ELF-1 (cell line): Measurements from ENCODE around the gene DOCK4.

Source experiments
- DNase-seq: peaks from one replicate; pipeline ENCODE4 v3.0.0-alpha.2; 2016; ENCODE audit warnings: low read depth, low spot score

DOCK4 gene

DNA sequence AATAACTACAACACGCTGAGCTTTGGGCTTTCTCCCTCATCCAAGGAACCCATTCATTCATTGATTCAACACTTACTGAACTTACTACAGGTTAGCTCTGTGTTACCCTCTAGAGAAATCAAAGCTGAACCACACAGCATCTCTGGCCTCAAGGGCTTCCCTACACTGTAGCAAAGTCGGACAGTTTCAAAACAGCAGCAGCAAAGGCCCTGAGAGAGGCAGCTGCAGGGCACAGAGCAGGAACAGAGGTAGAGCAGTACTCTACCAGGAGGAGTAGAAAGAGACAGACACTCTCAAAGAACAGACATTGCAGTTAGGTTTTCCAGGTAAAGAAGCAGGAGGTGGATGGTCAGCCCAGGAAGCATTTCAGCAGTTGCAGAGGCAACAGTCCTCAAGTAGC lies 16.1 kb downstream of the DOCK4 start:
- no peak for DNase-seq

DNA sequence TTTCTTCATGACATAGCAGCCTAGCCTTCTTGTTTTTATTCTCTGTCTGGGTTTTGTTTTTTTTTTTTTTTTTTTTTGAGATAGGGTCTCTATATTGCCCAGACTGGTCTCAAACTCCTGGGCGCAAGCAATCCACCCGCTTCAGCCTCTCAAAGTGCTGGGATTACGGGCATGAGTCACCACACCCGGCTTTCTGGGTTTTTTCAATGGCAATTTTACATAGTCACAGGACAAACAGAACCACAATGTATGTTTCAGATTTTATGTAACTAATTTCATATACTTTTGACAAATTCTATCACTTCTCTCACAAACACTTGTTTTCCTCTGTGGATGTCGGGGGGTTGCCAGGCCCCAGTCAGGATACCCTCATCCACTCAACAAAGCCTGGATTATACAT lies 16.5 kb downstream of the DOCK4 start:
- no peak for DNase-seq

DNA sequence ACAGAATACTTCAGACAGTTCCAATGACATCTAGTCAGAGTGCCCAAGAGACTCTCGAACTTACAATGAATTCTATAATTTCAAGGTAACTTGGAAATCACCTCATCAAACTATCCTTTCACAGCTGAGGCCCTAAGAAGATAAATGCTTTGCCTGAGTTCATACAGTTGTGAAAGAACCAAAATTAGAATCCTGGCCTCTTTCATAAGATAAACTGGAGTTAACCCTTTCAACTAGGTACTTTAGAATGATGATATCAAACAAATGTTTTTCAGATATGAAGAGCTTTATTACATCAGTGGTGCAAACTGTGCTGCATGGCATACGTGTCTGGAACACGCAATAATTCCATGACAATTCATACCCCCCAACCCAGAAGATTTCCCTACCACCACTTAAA lies 17.9 kb downstream of the DOCK4 start:
- no peak for DNase-seq

DNA sequence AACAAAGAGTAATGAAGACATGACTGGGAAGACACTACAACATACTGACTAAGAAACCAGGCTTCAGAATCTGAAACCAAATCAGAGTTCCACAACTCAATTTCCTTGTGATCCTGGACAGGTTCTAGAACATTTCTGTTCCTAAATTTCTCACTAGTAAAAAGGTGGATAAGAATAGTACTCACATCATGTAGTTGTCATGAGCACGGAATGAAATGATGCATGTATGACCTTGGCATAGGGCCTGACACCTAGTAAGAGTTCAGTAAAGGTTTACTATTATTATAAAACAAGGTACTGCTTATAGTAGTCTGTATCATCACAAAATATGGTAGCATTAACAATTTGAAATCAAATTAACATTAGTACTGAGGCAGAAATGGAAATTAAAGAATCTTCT lies 19.9 kb downstream of the DOCK4 start:
- no peak for DNase-seq

DNA sequence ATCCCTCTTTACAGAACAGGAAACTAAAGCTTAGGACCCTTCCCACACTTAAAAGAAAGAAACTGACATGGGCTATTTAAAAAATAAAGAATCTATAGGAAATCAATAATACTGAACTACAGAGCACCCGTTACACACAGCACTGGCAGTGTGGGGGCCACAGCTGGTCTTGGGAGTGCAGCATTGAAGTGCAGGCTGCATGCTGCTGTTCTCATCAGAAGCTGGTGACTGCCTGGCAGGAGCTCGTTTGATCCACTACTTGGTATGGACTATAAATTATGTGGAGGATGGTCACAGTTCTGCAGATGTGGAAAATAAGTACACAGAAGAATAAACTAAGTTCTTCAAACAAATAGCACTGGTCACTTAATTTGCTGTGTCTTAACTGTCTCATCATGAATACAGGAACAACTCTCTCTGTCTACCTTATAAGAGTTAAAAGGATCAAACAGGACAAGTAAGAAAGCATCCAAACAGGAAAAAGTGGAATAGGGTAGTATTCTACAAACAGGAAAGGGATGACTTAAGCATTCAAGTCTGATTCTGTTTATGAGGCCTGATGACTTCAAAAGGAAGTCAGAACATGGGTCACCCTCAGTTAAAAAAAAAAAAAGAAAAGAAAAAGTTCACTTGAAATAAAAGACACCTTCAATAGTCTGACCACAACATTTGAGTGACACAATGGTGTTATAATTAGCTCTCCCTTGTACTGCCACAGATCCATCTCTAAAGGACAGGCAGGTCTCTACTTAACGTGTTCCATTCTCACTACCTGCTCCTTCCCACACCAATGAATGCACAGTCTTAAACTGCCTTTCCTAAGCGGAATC lies 21.0 kb downstream of the DOCK4 start:
- no peak for DNase-seq

DNA sequence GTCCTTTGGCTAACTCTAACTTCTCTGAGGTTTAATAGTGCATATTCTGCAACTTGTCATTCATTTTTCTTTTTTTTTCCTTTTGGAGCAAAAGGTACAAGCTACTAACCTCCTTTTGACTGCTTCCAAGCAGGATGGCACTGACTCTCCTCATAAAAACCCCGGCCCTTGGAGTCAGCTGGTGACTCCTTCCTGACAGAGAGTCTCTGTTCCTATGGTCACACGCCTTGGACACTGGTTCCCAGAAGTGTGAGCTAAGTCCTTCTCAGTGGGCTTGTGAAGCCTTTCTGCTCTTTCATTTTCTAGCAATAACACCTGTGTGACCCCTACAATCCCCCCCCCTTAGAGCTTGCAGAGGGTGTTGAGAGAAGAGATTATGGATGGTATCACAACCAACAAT lies 21.7 kb downstream of the DOCK4 start:
- no peak for DNase-seq

DNA sequence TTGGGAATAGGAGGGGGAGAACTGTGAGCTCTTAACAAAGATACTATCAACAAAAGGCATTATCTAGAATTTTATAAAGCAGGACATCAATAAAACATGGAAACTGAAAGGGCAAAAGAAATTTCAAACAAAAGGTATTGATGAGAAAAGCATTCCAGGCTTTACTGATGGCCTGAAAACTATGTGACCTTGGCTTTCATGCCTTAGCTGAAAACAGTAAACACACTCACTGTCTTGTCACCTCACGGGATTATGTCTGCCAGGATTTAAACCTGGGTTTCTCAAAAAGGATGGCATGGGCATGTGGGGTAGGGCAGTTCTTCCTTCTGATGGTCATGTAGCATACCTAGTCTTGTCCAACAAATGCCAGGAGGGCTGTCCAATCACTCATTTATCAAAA lies 22.9 kb downstream of the DOCK4 start:
- no peak for DNase-seq

DNA sequence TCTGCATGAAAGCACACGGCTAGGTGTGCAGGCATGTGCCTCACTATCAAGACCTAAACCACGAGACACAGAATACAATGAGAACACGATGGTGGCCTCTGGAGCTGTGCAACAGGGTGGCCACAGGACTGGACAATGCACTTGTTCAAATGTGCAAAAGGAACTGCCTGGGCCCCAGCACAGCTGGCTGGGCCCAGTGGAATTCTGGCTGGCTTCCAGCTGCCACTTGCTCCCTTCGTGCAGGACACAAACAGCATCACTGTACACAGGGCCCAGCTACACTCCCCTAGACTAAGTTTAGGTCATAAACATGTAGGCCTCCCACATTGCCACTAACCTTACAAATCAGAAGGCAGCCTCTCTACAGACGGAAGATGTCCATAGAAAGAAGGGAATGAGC lies 23.4 kb downstream of the DOCK4 start:
- no peak for DNase-seq

DNA sequence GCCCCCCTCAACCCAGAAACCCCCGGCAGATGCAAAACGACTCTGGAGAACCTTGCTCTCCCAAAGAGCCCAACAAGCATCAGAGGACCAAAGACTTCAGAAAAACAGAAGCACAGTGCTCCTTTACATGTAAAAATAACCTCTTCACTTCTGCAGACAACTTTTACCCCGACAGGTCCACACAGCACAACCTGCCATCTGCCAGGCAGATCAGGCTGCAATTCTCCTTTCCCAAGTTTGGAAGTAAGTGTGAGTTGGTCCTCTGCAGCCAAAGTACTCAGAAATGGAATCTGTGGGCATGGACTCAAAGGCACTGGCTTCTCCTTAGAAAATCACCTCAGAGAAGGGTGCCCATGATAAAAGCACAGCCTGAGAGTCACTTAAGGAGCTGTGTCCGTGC lies 26.0 kb downstream of the DOCK4 start:
- DNase-seq, result no peak

DNA sequence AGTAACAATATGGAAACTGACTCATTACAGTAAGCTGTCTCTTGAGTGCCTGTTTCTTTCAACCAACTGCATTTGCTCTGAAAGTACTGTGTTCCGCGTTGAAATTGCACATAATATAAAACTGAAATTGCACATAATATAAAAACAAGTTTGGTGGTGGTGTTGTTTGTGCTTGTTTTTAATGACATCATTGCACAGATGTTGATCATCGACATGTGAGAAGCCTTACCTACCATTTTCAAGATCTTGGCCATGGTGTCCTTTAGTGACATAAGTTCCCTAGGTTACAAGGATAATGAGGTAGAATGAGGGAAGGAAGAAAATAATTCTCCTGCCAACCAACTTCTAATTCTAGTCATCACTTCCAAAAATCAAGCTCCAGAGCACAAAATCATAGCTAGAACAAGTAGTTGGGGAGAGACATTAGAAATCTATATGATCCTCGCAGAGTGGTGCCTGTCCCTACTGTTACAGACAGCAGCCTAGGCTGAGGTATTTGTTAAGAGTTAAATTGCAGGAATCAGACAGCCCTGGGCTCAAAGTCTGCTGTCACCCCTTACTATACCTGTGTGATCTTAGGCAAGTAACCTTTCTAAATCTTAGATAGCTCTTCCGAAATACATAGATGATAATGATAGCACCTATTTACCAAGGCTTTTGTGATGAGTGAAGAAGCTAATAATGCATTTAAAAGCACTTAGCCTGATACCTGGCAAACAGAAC lies 29.3 kb downstream of the DOCK4 start:
- no peak for DNase-seq

DNA sequence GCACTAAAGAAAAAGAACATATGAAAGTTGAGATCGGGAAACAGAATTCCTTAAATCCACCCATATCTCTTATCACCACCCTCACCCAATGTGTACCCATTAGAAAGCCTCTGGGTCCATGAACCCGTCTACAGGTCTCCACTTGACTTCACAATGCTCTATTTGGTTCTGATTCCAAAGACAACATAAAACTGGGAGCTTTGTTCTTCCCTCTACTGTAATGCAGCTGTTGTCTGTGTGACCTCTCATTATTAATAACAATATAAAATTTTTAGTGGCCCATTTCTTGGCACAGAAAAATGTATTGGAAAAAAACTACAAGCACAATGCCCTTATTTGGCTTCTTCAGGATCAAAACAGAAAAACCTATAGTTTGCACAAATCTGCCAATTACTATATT lies 30.0 kb downstream of the DOCK4 start:
- DNase-seq, result no peak

DNA sequence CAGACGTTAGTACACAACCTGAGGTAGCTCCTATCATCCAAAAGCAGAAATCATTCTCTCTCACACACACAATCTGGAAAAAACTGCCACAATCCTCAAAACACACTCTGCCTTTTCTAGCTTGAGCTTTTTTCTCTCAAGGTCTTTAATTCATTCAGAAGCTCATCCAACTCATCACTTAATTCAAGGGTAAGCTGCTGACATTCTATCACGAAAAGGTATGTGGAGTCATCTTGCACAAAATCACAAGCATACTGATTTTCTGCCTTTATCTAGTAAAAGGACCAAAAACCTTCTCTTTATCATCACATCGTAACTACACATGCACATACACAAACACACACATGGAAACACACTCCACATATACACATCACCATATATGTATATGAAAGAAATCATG lies 32.0 kb downstream of the DOCK4 start:
- DNase-seq, result no peak

DNA sequence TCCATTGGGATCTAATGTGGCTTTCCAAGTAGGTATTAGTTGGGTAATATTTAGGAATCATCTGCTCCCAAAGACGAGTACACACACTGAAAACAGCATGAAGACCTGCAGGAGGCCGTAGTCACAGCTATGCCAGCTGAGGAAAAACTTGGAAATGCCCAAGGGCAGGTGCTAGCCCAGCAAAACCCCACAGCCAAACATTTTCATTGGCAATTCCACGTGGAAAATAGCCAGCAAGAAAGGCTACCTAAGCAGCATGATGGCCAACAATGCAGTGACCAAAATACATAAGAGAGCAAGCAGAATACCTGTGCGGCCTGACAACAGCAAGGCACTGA lies 32.7 kb downstream of the DOCK4 start:
- no peak for DNase-seq

DNA sequence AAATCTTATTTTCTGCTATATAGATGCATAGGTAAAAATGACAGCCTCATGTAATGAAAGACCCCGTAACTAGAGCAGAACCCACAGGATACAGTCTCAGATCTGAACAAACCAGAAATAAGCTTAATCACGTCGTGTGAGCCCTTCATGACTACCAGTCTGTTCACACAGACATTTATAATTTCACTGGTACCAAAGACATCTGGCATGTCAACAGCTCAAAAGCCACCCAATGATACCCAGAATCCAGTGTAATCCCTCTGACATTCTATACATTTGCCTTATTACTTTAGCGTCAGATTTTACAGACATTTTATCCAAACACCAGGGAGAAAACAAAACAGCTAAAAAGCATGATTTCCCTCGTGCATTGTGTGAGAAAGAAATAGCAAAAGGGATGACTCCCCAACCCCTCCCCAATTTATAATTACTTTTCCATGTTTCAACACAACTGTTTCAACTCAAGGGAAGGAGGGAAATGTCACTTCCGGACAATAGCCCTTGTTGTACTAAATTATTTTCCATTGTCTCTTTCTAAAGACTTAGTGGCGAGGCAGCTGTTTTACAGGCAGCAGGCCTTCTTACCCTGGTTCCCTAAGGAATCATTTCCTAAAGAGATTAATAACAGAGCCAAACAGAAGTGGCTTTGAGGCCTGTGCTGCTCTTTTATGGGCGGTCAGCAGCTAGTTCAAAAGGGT lies 33.2 kb downstream of the DOCK4 start:
- no peak for DNase-seq

DNA sequence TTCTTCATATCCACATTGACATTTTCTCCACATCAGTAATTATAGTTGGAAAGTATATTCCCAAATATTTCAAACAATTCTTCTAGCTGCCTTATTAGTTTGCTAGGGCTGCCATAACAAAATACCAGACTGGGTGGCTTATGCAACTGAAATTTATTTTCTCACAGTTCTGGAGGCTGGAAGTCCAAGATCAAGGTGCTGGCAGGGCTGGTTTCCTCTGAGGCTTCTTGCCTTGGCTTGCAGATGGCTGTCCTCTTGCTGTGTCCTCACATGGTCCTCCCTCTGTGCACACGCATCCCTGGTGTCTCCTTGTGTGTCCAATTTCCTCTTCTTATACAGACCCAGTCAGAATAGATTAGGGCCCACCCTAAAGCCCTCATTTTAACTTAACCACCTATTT lies 34.5 kb downstream of the DOCK4 start:
- no peak for DNase-seq

DNA sequence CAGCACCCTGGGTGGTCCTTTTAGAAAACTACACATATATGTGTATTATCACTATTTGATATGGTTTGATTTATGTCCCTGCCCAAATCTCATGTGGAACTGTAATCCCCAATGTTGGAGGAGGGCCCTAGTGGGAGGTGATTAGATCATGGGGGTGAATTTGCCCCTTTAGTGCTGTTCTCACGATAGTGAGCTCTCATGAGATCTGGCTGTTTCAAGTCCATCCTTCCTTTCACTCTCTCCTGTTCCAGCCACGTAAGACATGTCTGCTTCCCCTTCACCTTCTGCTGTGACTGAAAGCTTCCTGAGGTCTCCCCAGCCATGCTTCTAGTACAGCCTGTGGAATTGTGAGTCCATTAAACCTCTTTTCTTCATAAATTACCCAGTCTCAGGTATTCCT lies 37.3 kb downstream of the DOCK4 start:
- DNase-seq, result no peak

DNA sequence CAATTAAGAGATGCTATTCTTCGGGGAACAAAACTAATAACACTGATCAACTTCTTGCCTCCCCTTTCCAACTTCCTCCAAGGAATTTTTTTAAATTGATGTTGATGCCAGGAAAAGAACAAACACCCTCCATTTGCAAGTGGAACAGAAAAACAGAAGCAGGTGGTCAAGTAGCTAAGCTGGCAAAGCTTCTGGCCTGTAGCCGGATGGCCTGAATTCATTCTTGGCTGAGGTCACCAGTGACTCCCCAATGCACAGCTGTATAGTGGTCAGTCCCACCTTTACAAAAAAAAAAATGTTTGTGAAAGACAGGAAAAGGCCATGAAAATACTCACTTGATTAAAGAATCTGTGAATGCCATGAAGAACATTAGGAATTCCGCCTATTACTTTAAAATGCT lies 39.1 kb downstream of the DOCK4 start:
- no peak for DNase-seq

DNA sequence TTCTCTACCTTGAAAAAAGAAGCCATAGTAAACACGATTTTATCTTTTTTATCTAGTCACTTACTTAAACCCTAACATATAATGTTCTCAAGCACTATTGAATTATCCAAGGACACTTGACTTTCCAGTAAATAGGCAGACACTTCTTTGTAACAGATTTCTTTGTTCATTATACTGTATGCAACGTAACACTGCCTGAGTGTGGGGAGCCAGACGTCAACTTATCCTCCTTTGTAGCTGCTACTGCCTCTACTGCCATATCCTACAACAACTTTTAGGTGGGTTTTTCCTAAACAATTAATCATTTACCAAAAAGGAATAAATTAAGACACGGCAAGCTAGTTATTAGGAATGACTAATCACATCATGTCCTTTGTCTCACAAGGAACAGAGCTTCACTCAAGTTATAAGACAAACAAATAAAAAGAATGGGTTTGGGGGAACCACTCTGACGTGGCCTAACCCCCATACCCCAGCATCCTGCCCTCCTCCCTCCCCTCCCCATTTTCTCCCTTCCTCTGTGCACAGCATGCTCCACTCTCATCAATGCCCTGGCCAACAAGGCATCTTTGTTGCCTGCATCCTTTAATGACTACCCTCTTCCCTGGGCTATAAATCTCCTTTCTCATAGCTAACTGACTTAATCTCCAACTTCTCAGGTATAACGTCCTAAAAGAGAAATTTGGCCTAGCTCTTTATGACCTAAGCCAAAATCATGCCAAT lies 43.3 kb downstream of the DOCK4 start:
- no peak for DNase-seq

DNA sequence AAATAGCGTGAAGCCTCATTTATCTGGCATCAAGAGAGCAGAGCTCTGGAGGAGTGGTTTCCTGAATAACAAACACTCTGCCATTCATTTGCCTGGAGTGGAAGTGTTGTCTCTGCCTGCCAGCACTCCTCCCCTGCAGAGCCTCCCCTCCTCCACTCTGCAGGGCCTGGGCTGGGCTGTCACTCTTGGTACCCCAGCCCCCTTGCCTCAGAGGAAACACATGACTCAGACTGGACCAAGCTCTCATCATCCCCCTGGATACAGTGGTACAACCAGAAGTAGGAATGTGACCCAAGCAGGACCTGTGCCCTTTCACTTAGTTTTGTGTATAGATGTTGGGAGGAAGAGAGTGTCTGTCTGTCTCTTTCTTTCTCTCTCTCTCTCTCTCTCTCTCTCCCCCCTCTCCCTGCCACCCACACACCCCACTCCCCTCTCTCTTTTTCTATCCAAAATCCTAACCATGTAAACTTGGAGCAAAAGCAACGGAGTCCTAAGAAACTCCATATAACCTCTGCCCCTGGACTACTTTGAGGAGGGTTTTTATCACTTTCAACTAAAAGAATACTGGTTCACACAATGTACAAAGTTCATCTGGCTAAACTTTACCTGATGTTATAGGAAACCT lies 43.9 kb downstream of the DOCK4 start:
- DNase-seq, result peak; percentile 94

DNA sequence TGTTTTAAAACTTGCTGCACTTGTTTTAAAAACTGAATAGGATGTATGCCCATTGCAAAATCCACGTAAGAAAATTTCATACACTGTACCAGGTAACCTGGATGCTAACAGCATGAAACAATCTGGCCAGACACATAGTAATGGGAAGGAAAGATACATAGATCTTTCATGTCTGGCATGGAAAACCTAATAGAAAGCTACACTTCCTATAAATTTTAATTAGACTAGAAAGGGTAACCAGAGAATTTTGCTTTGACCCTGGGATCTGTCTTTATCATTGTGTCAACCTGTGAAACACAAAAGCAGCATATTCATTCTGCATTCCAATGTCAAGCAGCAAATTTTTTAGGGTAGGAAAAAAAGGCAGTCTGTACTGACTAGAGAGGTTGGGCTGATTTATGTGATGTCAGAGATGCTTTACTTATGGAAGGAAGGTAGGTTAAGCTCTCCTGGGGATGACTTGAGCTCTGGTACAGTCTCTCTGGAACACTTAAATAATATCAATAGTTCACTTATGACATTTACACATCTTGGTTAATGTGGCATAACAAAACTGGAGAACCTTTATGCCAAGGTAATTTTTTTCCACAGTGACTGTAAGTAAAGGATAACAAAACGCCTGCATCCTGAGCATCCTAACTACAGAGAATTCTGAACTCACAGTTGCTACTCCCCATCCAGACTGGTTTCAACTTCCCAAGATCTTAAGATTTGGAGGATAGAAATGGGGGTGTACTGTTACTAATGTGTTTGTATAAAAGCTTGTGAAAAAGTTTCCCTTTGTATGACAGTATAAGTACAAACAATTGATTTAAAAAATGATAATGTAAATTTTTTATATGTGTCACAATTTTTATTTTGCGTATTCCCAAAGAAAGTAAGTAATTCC lies 44.7 kb downstream of the DOCK4 start:
- no peak for DNase-seq

DNA sequence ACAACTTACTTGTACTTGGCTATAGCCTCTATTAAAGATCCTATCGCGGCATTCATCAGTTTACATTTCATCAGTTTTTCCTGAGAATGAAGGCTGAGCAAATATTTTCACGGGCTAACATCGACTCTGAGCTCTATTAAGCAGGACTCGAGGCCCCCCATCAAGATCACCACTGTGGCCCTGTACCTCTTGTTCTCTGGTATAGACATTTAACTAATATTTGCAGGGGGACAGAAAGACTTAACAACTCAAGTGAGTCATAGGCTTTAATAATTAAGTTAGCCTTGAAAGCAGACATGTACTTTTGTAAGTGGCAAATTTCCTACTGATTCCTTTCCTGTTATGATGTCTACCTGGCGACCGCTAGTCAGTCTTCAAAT lies 45.4 kb downstream of the DOCK4 start:
- DNase-seq, result no peak
